SKM-1 treated with dmso at 0.1 percent for 144 hours (cell line): ENCODE data around the gene ARMC9.
"Not testable (repeated sequence)": the region's sequence is repeated elsewhere in the genome, so short reads cannot be mapped to it uniquely, and the experiment has no call there.

ENCODE experiments used
- DNase-seq: peaks from one replicate; lab custom pipeline; 2025; ENCODE audit not compliant: unreplicated experiment; lab: John Stamatoyannopoulos, UW

The ARMC9 gene

DNA sequence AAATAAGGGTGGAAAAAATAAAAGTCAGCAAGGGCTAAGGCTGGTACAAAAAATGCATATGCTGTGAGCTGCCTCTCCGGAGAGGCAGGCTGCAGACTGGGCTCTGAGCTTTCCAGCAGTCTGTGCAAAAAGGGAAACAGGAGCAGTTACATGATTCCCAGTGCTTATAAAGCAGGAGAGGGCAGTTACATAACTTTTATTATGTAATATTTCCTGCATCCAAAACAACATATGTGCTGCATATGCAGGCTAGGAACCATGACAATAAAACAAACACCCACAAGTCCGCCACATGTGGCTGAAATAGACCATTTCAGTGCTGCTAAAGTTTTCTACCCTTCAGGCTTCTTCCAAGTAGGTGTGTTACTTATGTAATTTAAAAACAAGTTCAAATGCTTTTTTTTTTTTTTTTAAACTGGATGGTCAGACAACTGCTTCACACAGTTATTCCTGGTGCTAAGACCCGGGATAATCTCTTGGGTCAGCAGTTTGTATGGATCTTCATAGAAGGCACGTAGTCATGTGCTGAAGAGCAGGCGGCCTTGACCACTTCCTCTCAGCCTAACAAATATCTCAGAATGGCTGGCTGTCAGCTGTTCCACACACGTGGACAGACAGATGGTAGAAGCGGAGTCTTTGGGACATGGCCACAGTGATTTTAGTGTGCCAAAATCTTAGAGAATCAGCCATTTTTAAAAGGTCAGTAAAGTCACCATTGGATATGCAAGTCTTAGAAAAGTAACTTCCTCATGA, 43.5 kb downstream of the ARMC9 start:
- no peak for DNase-seq

DNA sequence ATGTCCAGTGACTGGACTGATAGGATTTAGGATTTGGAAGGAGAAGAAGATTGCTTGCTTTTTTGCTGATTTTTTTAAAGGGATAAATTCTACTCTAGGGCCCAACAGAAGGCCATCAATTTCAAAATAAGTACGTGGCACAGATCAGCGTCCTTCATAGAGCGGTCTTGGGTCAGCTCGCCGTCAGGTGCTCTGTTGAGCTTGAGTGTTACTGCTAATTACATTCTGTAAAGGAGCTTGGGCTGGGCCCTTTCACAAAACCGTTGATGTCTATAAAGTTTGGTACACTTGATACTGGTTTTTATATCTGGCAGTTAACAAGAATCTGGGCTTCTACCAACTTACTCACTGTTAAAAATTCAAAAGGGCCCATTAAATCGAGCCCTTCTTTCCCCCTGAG, 45.4 kb downstream of the ARMC9 start:
- DNase-seq = no peak

DNA sequence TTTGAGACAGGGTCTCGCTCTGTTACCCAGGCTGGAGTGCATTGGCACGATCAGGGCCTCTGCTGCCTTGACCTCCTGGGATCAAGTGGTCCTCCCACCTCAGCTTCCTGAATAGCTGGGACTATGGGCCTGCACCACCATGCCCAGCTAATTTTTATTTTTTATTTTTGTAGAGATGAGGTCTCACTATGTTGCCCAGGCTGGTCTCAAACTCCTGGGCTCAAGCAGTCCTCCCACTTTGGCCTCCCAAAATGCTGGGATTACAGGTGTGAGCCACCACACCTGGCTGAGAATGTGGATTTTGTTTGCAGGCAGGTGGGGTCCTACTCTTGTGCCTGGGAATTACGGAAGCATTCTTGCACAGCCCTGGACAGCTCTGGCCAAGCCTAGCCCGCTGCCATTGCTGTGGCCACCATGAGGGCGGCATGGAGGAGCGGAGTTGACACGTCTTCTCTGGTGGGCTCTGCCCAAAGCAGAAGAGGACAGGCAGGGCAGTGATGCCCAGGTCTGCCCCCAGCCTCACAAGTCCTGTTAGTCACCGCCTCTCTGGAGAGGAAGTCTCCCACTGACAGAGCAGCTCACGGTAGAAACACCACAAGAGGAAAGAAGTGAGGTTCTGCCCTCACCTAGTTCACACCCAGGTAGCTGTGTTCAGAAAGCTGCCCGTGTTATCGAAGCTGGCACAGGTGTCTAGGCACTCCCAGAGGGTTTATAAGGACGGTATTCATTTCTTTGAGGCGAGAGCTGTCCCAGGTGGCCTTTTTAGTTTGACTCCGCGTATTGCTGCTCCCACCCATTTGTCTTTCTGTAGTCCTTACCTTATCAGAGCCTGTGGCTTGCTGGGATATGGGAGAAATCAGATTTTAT, 46.2 kb downstream of the ARMC9 start:
- no peak for DNase-seq

DNA sequence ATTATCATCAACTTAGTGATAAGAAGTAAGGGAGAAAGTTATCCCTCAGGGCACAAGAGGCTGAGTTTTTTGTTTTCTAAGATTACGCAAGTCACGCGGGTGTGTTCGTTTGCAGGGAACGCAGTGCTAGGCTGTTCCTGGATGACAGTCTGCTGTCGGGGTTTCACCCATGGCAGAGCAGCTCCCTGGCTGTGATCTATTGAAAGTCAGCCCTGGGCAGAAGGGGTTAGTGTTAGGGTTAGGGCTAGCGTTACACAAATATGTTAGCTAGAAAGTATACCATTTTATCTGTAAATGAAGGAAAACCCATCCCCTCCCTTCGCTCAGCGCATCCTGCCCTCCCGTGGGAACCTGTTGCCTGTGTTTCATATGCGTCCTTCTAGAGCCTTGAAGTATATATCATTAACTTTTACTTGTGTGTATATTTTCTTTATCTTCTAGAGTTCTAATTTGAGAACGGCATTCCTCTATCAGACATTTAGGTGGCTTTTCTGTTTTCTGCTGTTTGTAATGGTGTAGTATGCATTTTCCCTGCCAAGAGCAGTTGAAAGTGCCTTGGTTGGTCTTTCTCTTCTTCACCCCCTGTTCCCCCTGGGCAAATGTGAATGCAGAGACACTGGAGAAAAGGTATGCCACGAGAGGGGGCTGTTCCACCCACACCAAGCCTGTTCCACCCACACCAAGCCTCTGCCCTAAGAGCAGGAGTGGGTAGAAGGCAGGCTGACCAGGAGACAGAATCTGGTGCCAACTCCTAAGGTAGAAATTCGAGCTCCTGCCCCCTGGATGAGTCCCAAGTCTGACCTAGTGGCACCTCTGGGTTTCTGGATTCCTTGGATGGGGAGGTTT, 47.0 kb downstream of the ARMC9 start:
- no peak for DNase-seq

DNA sequence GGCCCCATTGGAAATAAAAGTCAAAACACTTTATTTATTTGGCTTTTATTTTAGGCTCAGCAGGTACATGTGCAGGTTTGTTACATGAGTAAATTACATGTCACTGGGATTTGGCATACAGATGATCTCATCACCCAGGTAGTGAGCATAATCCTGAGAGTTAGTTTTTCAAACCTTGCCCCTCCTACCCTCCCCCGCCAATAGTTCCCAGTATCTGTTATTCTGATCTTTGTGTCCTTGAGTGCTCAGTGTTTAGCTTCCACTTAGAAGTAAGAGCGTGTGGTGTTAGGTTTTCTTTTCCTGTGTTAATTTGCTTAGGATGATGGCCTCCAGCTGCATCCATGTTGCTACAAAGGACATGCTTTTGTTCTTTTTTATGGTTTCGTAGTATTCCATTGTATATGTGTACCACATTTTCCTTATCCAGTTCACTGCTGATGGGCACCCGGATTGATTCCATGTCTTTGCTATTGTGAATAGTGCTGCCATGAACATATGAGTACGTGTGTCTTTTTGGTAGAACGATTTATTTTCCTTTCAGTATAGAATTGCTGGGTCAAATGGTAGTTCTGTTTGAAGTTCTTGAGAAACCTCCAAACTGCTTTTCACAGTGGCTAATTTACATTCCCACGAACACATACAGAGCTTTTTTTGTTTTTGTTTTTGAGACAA, 47.9 kb downstream of the ARMC9 start:
- no peak for DNase-seq

DNA sequence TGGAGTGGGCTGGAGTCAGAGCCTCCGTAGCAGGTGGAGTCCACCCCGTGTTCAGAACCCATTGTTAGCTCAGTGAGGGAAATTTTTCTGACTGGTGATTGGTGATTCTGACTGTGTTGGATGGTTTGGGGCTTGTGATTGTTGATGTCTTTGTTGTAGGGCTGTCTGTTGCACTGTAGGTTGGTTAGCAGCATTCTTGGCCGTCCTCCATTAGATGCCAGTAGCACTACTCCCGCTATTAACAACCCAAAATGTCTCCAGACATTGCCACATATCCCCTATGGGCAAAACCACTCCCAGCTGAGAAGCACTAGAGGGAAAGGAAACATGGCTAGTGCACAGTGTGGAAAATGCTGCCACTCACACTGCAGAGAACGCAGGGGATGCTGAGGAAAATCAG, 51.7 kb downstream of the ARMC9 start:
- no peak for DNase-seq

DNA sequence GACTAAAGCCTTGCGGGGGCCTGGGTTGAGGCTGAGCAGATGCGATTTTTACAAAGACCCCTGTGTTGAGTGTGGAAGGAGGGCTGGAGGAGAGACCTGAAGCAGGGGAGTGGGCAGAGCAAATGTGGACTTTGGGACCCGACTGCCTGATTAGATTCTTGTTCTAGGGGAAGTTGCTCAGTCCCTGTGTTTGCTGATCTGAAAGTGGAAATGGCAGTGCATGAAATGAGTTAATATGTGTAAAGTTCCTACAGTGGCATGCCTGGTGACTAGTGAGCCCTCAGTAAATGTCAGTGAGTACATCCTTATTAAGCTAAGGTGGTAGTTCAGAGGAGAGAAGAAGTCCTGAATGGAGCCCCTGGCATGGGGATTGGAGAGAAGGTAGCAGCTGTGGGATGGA, 52.3 kb downstream of the ARMC9 start:
- no peak for DNase-seq

DNA sequence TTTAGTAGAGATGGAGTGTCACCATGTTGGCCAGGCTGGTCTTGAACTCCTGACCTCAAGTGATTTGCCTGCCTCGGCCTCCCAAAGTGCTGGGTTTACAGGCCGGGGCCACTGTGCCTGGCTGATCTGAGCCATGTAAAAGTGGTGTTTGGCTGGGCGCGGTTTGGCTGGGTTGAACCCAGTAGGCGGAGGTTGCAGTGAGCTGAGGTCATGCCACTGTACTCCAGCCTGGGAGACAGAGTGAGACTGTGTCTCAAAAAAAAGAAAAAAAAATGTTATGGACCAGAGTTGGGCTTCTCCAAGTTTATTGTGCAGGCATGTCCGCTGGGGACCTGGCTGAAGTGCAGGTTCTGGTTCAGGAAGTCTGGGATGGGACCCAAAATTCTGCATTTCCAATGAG, 54.9 kb downstream of the ARMC9 start:
- not testable (repeated sequence) for DNase-seq

DNA sequence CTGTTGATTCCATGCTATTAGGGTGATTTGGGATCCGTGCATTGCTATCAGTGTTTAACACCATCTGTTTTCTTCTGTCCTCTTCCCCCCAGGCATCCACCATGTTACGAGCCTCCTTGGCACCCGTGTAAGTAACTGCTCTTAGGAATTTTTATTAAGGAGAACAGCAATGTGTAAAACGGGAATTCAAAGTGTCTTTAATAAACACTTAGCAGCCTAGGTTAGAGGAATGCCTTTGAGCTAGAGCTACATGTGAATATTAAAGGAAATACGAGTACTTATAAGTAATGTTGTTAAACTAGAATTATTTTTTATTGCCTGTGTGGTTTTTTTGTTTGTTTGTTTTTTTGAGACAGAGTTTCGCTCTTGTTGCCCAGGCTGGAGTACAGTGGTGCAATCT, 58.1 kb downstream of the ARMC9 start:
- no peak for DNase-seq

DNA sequence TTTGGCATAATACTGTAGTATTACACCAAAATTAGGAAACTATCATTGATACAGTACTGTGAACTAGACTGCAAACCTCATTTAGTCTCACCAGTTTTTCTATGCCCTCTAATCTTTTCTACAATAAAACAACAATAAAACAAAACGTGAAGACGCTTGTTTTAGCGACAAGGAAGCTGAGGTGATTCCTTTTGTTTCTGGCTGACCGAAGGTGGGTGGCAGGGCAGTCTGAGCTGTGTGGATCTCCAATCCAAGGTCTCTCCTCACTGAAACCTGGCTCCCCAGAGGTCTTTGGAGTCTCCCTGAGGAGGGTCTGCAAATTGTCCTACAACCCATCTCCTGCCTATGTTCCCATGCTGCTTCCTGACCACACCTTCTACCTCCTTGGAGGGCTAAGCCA, 59.3 kb downstream of the ARMC9 start:
- DNase-seq = no peak

DNA sequence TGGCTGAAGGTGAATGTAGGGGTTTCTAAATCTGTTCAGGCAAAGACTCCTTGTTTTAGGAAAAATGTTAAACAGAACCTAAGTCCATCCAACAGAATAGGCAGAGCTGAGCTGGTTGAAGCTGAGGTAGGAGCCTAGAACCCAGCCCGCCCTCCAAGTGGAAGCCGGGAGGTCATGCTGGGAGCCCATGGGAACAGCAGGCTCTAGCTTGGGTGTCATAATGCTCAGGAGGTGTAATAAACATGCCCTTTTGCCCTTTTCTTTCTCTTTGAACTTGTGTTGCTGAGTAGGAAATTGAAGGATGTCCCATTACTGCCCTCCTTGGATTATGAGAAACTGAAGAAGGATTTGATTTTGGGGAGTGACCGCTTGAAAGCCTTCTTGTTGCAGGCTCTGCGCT, 60.3 kb downstream of the ARMC9 start:
- DNase-seq = no peak

DNA sequence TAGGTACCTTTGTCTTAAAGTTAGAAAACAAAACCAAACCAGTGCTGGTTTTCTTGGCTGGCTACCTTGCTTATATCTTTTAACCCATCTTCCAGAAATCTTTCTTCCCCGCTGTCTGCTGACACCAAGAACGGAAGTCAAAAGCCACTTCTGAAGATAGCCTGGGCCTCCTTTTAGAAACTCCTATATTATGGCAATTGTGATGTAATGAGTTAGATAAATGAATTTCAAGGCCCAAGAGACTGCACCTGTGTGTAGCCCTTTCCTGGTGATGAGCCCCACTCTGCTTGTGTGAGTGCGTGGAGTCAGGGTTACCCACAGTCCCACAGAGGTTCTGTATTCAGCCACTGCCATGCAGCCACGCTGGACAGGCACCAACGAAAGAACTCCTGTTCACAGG, 60.7 kb downstream of the ARMC9 start:
- DNase-seq = no peak

DNA sequence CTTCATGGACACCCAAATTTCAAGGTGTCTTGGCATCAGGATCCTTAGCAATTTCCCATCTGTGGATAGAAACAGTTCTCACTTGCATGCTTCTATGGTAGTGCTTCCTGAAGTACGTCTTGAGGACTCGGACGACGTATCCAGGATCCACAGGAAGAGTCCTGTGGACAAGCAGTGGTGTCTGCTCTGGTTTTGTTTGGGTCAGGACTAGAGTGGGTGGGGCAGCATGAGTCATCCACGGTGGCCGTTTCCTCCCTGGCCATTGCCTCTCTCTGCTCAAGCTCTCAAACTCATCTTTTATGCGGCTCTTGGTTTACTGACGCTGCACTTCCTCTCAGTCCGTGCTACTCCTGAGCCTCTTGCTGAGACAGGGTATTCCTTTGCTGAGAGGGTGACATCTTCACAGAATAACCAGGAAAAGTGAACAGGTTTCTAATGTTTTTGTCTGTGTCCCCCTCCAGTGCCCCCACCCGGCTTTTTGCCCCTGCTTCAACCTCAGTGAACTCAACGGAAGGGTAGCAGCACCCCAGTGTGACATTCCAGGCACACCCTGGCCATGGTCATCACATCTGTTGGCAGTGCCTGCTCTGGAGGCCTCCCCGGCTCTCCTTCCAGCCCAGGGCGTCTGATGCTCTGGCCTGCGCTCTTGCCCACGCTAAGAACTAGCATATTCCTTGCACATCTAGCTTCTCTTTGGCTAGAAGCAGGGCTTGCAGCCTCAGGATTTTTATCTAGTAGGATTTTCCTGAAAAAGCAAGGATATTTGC, 62.2 kb downstream of the ARMC9 start:
- DNase-seq = no peak

DNA sequence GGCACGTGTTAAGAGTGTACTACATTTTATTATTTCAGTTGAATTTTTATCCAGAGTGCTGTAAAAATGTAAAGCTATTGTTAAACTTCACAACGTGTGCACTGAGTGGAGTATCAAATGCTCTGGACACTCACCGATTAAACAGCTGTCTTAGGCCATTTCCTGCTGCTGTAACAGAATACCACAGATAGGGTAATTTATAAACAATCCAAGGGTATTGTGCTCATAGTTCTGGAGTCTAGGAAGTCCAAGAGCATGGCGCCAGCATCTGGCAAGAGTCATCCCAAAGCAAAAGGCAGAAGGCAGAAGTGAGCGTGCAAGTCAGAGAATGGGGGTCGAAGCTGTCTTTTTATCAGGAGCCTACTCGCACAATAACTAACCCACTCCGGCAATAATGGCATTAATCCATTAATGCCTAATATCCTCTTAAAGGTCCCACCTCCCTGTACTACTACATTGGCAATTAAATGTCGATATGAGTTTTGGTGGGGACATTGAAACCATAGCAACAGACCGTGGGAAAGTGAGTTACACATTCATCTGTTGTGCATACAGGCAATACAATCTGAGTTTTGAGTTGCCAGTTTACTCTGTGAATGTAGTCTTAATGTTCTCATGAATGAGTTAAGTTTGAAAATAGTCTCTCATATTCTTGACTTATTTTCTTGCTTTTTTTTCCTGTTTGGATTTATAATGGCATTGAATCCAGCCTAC, 64.8 kb downstream of the ARMC9 start:
- DNase-seq = no peak

DNA sequence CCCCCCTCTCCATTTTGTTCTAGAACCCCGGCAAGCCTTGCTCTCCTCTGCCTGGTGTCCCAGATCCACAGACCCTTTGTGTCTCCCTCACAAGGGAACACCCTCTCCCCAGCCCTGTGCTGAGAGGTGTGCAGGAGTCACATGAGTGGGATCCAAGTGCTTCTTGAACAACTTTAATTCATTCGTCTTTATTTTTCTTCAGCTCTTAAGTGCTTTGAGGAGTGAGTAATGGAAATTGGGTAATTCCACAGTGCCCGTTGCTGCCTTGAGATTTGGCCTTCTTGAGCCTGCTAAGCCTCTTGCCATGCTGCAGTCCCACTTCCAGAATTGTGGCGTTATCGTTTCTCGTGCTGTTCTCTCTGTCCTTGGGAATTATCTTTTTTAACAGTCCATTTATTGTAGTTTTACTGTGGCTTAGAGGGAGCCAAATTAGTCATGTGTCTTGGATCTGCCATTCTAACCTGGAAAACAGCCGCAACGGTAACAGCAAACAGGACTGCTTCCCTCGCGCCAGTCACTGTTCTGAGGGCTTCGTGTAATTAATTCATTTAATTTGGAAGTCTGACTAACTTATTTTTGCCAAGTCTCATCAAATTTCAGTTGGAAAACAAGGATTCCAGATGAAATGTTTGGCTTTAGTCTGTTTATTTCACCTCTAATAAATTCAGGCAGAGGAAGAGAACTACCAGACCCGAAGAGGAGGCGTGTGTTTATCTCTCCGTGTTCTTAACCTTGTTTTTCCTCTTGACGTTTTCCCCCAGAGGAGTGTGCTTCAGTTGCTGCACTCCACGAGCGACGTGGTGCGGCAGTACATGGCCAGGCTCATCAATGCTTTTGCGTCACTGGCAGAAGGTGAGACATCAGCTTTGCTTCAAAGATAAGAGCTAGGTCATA, 72.0 kb downstream of the ARMC9 start:
- no peak for DNase-seq

DNA sequence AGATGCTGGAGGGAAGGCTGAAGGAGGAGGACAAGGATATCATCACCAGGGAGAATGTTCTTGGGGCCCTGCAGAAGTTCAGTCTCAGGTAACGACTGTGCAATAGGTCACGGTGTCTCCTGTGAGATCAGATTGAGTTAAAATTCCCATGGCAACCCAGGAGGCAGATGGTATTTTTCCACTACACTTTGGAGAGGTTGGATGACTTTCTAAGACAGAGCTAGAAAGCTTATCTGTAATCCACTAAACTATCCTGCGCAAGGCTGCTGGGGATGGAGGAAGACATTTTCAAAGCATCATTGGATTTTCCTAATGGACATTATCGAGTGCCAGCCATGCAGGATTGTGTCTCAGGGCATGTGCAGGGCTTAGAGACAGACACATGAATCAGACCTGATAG, 74.6 kb downstream of the ARMC9 start:
- DNase-seq = no peak

DNA sequence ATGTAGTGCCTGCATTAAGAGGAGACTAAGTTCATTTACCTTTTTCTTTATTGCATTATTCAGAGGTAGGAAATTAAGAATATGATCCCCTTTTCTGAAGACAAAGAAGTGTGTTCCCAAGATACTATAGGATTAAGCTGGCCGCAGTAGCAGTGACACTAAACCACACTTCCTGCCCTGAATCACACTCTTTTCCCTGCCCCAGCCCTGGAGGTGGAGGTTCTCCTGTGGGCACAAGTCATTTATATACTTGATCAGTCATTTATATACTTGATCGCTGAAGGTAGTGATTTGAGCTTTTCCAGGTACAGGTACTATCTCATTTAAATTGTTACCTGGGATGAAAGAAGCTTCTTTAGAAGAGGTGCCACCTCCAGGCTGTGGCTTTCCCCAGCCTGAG, 78.6 kb downstream of the ARMC9 start:
- no peak for DNase-seq

DNA sequence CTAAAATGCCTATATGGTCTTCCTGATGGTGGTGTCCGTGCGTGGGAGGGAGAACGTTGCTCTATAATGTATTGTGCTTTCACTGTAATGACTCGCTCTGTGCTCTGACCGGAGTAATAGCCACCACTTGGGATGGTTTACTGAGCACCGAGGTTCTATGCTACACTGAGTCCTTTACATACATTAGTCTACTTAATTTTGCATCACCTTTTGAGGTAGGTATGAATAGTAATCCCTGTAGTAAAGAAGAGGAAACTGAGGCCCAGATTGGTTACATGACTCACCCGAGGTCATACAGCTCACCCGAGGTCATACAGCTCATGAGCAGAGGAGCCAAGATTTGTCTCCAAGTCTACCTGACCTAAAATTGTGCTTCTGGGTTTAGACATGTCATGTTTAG, 79.5 kb downstream of the ARMC9 start:
- DNase-seq = no peak

DNA sequence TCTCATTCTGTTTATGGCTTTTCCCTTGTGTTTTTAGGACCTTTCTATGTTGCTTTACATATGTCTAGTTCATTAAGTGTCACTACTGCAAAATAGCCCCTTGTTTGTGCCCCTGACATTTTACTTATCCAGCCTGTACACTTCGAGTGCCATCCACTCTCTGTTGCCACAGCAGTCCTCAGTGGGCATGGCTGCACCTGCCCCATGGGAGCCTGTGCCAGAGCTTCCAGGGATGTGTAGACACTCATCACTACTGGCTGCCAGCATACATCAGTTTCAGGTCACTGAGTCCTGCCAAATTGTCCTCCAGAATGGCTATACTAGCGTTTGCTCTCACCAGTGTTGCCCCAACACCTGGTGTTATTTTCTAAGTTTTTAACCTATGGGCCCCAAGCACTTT, 80.4 kb downstream of the ARMC9 start:
- DNase-seq = no peak
